GM12878 (cell line): ENCODE results near the gene CAPN1. TPM values are rescaled to one million over a fixed set of nuclear protein-coding genes. Genes with fewer than 3 reads are reported as not detected.

Experiments used
- ATAC-seq: fragments of 200-7000 bp; cut with Tn5 transposase; 3 replicates; pipeline ENCODE4 v1.9.1; 2020; ENCODE audit warnings: mild to moderate bottlenecking, moderate library complexity
- BruUV-seq: library from RNA; stranded (reverse); fragments of 400-500 nt; replicated peaks from 2 replicates; lab custom pipeline; 2021; lab: Mats Ljungman, UMichigan
- CTCF ChIA-PET: fragments of 300-600 bp; sonication (Branson Sonifier 250); formaldehyde crosslinking; extraction: SDS; loops from one replicate; lab custom pipeline; 2021; ENCODE audit warnings: inconsistent platforms; lab: Yijun Ruan, JAX
- POLR2A ChIA-PET: fragments of 350-600 bp; formaldehyde crosslinking; extraction: SDS; loops from one replicate; lab custom pipeline; 2021; ENCODE audit warnings: inconsistent platforms; lab: Charles Lee
- RAD21 ChIA-PET: fragments of 300-600 bp; sonication (Branson Sonifier 250); formaldehyde crosslinking; loops from one replicate; lab custom pipeline; 2023; ENCODE audit warnings: antibody characterized with exemption; ENCODE audit not compliant: unreplicated experiment; lab: Charles Lee
- SMC1A ChIA-PET: fragments of 300-600 bp; sonication (Branson Sonifier 250); formaldehyde crosslinking; loops from one replicate; lab custom pipeline; 2023; ENCODE audit not compliant: unreplicated experiment, uncharacterized antibody; lab: Charles Lee
- DNase-seq: peaks from one replicate; pipeline ENCODE4 v3.0.0-alpha.2; 2011; ENCODE audit warnings: low read depth, low spot score
- FAIRE-seq: peaks from 3 replicates; lab custom pipeline; 2011; peaks lifted over from hg19 to GRCh38; lab: Jason Lieb, UNC
- H2AFZ ChIP-seq: 2 replicates; pipeline ENCODE4 v1.6.0; 2011; ENCODE audit warnings: low read depth, low read length, control low read depth; ENCODE audit not compliant: control insufficient read depth
- H3K27ac ChIP-seq: 2 replicates; pipeline ENCODE4 v1.5.1; 2011; ENCODE audit warnings: control low read depth; ENCODE audit not compliant: control insufficient read depth, insufficient read depth
- H3K27me3 ChIP-seq, 2 experiments: replicated peaks in 1 of 2; 2 replicates each; pipeline versions ENCODE4 v1.6.0 to v1.6.1; 2011; ENCODE audit warnings: low read length in 1 of 2; ENCODE audit not compliant: control insufficient read depth in 2 of 2, insufficient read depth in 2 of 2
- H3K36me3 ChIP-seq, 2 experiments: 2 replicates each; pipeline ENCODE4 v1.5.1; 2011; ENCODE audit warnings: low read length in 1 of 2; ENCODE audit not compliant: control insufficient read depth in 2 of 2, insufficient read depth in 2 of 2
- H3K4me1 ChIP-seq: 2 replicates; pipeline ENCODE4 v1.6.1; 2011; ENCODE audit warnings: mild to moderate bottlenecking, low read length, moderate library complexity, mixed read lengths; ENCODE audit not compliant: control insufficient read depth, insufficient read depth
- H3K4me2 ChIP-seq: 2 replicates; pipeline ENCODE4 v1.6.0; 2011; ENCODE audit warnings: control low read depth; ENCODE audit not compliant: control insufficient read depth, insufficient read depth
- H3K4me3 ChIP-seq: fragments of 200-600 bp; sonication (generic); 2 replicates; pipeline ENCODE4 v1.5.1; 2016
- H3K79me2 ChIP-seq: 2 replicates; pipeline ENCODE4 v1.6.0; 2011; ENCODE audit warnings: low read length; ENCODE audit not compliant: control insufficient read depth, insufficient read depth
- H3K9ac ChIP-seq: 2 replicates; pipeline ENCODE4 v1.8.0; 2011; ENCODE audit warnings: low read length, control low read depth, mixed read lengths; ENCODE audit not compliant: control insufficient read depth, insufficient read depth
- H3K9me3 ChIP-seq: replicated peaks from 3 replicates; pipeline ENCODE4 v1.5.1; 2011; ENCODE audit warnings: mild to moderate bottlenecking, low read length; ENCODE audit not compliant: control insufficient read depth, insufficient read depth
- H4K20me1 ChIP-seq: 2 replicates; pipeline ENCODE4 v1.6.0; 2011; ENCODE audit not compliant: control insufficient read depth, insufficient read depth
- ATF2 ChIP-seq: IDR thresholded peaks from 2 replicates; pipeline ENCODE4 v1.6.1; 2012; ENCODE audit warnings: low read length, inconsistent platforms
- BCL11A ChIP-seq: IDR thresholded peaks from 2 replicates; pipeline ENCODE4 v1.6.1; 2011; ENCODE audit warnings: low read depth, low read length
- EGR1 ChIP-seq, 2 experiments: IDR thresholded peaks; 1 replicate in 1 of 2; 2 replicates in 1 of 2; pipeline ENCODE4 v1.6.1; 2011 to 2012; ENCODE audit warnings: low read depth in 2 of 2, low read length in 2 of 2, borderline replicate concordance in 1 of 2, mild to moderate bottlenecking in 1 of 2, moderate library complexity in 1 of 2
- HDGF ChIP-seq: fragments of 450-650 bp; IDR thresholded peaks from 2 replicates; pipeline ENCODE4 v1.6.1; 2016; ENCODE audit warnings: antibody characterized with exemption
- LARP7 ChIP-seq: fragments of 450-650 bp; IDR thresholded peaks from 2 replicates; pipeline ENCODE4 v1.6.1; 2017; ENCODE audit warnings: mild to moderate bottlenecking
- NFYA ChIP-seq: IDR thresholded peaks from 2 replicates; pipeline ENCODE4 v1.6.1; 2011; ENCODE audit warnings: low read depth, mild to moderate bottlenecking, low read length, improper control_type of control experiment, borderline replicate concordance
- PAX5 ChIP-seq: IDR thresholded peaks from 2 replicates; pipeline ENCODE4 v1.6.1; 2011; ENCODE audit warnings: low read depth, low read length, borderline replicate concordance
- PAX8 ChIP-seq: fragments of 450-650 bp; IDR thresholded peaks from 2 replicates; pipeline ENCODE4 v1.6.1; 2017; ENCODE audit warnings: mild to moderate bottlenecking, moderate library complexity
- RELA ChIP-seq: fragments of 450-650 bp; IDR thresholded peaks from 2 replicates; pipeline ENCODE4 v1.8.0; 2014; ENCODE audit warnings: borderline replicate concordance; ENCODE audit not compliant: partially characterized antibody
- RUNX3 ChIP-seq: IDR thresholded peaks from 2 replicates; pipeline ENCODE4 v1.6.1; 2012; ENCODE audit warnings: low read length, inconsistent platforms
- SIX5 ChIP-seq: IDR thresholded peaks from 2 replicates; pipeline ENCODE4 v1.6.1; 2011; ENCODE audit warnings: mild to moderate bottlenecking, low read depth, low read length, moderate library complexity; ENCODE audit not compliant: severe bottlenecking
- SMC3 ChIP-seq: IDR thresholded peaks from 2 replicates; pipeline ENCODE4 v1.6.1; 2011; ENCODE audit warnings: low read length, improper control_type of control experiment, borderline replicate concordance
- SPI1 ChIP-seq: IDR thresholded peaks from 2 replicates; pipeline ENCODE4 v1.6.1; 2011; ENCODE audit warnings: low read depth, mild to moderate bottlenecking, low read length, moderate library complexity, borderline replicate concordance; ENCODE audit not compliant: insufficient read depth
- USF2 ChIP-seq: IDR thresholded peaks from 2 replicates; pipeline ENCODE4 v1.6.1; 2011; ENCODE audit warnings: low read depth, low read length, improper control_type of control experiment, borderline replicate concordance
- ZNF217 ChIP-seq: fragments of 450-650 bp; IDR thresholded peaks from 2 replicates; pipeline ENCODE4 v1.6.1; 2017; ENCODE audit warnings: antibody characterized with exemption, mild to moderate bottlenecking
- WGBS: methylation state at CpG from one replicate; pipeline ENCODE4 v1.1.6; 2016; ENCODE audit warnings: low lambda C conversion rate; ENCODE audit not compliant: insufficient replicate concordance, insufficient coverage; ENCODE audit errors: missing lambda C conversion rate; 5-methylcytosine and 5-hydroxymethylcytosine counted together
- in situ Hi-C: fragments of 300-500 bp; cut with MboI; formaldehyde crosslinking; loops from 9 replicates; pipeline ENCODE4 v1.14.3; 2018; ENCODE audit warnings: mixed read lengths
- intact Hi-C: fragments of 100-400 bp; cut with micrococcal nuclease; formaldehyde crosslinking; loops from one replicate; pipeline ENCODE4 v1.14.2; 2022; ENCODE audit not compliant: unreplicated experiment
- polyA plus RNA-seq, 11 experiments: library from polyadenylated mRNA; depleted of rRNA in 4 of 11; unstranded in 6 of 11; stranded (reverse) in 5 of 11; fragments of >200 nt; fragmentation: Nextera tagmentation in 4 of 11; fragmentation: Illumina TruSeq in 1 of 11; extraction: Ambion mirVana in 4 of 11; extraction: Trizol in 1 of 11; gene quantifications; 1 replicate in 1 of 11; 2 replicates in 10 of 11; pipeline versions ENCODE4 v1.2.1 to v1.2.3, GENCODE V29; 2011 to 2016; ENCODE audit warnings: inconsistent platforms in 2 of 11, missing spikeins in 2 of 11, low read depth in 1 of 11
- total RNA-seq, 4 experiments: library from RNA; depleted of rRNA in 3 of 4; stranded (reverse); fragments of >200 nt in 3 of 4; fragmentation: Illumina TruSeq in 1 of 4; extraction: Trizol in 1 of 4; gene quantifications; 2 replicates each; pipeline versions ENCODE4 v1.2.1 to v1.2.3, GENCODE V29; 2013 to 2021

The CAPN1 gene
- total and polyA plus RNA-seq, 10 of the 15 experiments (the other 5 are each of a cell fraction or from before 2014, with no cell fraction given) = 2.2 to 167 (median 77.3) TPM

GRCh38 chr11:65186701-65187100 lies 5.0 kb downstream of the CAPN1 start (continued):
- no peak for TF ChIP-seq NFYA

- H3K9ac ChIP-seq = no peak overlapping the region
- no peak overlapping the region for H3K4me3 ChIP-seq
- no TSS peak for BruUV-seq
- H3K79me2 ChIP-seq = peaks cover 15% of the 10 kb centered on the region
- WGBS = 87% methylated on average over 6 of the region's 6 CpGs
- intact Hi-C loops (no loop called here), in situ Hi-C loops (no loop called here)
- SMC1A ChIA-PET = no interaction called here
- FAIRE-seq (no peak), ATAC-seq (no peak), DNase-seq (no peak)
- H3K9me3 ChIP-seq = no peaks in the 10 kb centered on the region
- no peak overlapping the region for H3K27ac ChIP-seq
- POLR2A ChIA-PET = no interaction called here
- no peak for TF ChIP-seq BCL11A
- no peak for TF ChIP-seq LARP7
- TF ChIP-seq RUNX3 = no peak
- CTCF ChIA-PET = interaction anchor here (0.6 kb wide), 1 partner anchor 163 kb away, joined by 3 read pairs; no protein-coding TSS in a partner anchor
- H3K27me3 ChIP-seq = no peaks in the 10 kb centered on the region
- RAD21 ChIA-PET = no interaction called here
- H3K4me1 ChIP-seq = peaks cover 6% of the 10 kb centered on the region; the same call in 1 of the 2 replicates
- H2AFZ ChIP-seq = no peak overlapping the region
- H3K4me2 ChIP-seq = no peak overlapping the region
- peaks cover 6 to 12% of the 10 kb centered on the region in 2 experiments; a peak in 3 of 4 replicates for H3K36me3 ChIP-seq
- no peaks in the 10 kb centered on the region for H4K20me1 ChIP-seq
Measured at GRCh38 chr11:65187146-65187675, 5.5 kb downstream of the CAPN1 start.

- TF ChIP-seq SMC3 (no peak), SPI1 (no peak), SIX5 (no peak), USF2 (no peak), HDGF (no peak), EGR1 (IDR thresholded peaks at IDR 0.05; ENCODE audit: borderline replicate concordance in 1 of 2, low read depth in 2 of 2, low read length in 2 of 2) (no peak), PAX5 (no peak), PAX8 (no peak), RUNX3 (no peak), ATF2 (no peak), RELA (no peak), ZNF217 (no peak)
- Histone ChIP-seq H3K27ac (no peak overlapping the region), H3K27me3 (no peaks in the 10 kb centered on the region), H4K20me1 (no peaks in the 10 kb centered on the region), H2AFZ (no peak overlapping the region), H3K4me2 (no peak overlapping the region), H3K79me2 (peaks cover 7% of the 10 kb centered on the region), H3K9me3 (no peaks in the 10 kb centered on the region), H3K36me3 (peaks cover 6 to 12% of the 10 kb centered on the region in 2 experiments; a peak in 3 of 4 replicates), H3K9ac (no peak overlapping the region), H3K4me3 (no peak overlapping the region), H3K4me1 (peaks cover 2% of the 10 kb centered on the region; the same call in 1 of the 2 replicates)
- no TSS peak for BruUV-seq
- ChIA-PET CTCF (no interaction called here), POLR2A (interaction anchor here (0.6 kb wide), 1 partner anchor 215 kb away, joined by 5 read pairs; no protein-coding TSS in a partner anchor), SMC1A (no interaction called here), RAD21 (no interaction called here)
- WGBS = 96% methylated on average over 20 of the region's 20 CpGs
- intact Hi-C loops (no loop called here), in situ Hi-C loops (no loop called here)
- ATAC-seq = no peak
- no peak for DNase-seq
- no peak for FAIRE-seq
Measured at GRCh38 chr11:65187971-65188461, 6.3 kb downstream of the CAPN1 start.
